HepG2 (cell line): ENCODE measurements around the gene SOX13.

Source experiments
- CHD2 ChIP-seq: IDR thresholded peaks from 2 replicates; pipeline ENCODE4 v1.6.1; 2011; ENCODE audit warnings: low read depth, low read length, improper control_type of control experiment
- CHD4 ChIP-seq: fragments of 200-600 bp; sonication (generic); IDR thresholded peaks from 2 replicates; pipeline ENCODE4 v1.7.0; 2017; ENCODE audit warnings: mild to moderate bottlenecking, low read length, borderline replicate concordance
- CTCF ChIP-seq: sonication (generic); formaldehyde crosslinking; IDR thresholded peaks from 2 replicates; pipeline ENCODE4 v1.5.0; 2020; ENCODE audit warnings: mild to moderate bottlenecking, missing genetic modification reagents, moderate library complexity
- KLF15 ChIP-seq: sonication (generic); formaldehyde crosslinking; IDR thresholded peaks from 2 replicates; pipeline ENCODE4 v1.8.1; 2023; ENCODE audit warnings: borderline replicate concordance, mild to moderate bottlenecking, inconsistent platforms, missing genetic modification reagents, mixed read lengths
- MTA3 ChIP-seq: sonication (generic); formaldehyde crosslinking; IDR thresholded peaks from 2 replicates; pipeline ENCODE4 v1.4.0; 2020; ENCODE audit warnings: missing genetic modification reagents
- MXI1 ChIP-seq: IDR thresholded peaks from 3 replicates; pipeline ENCODE4 v1.6.1; 2012; ENCODE audit warnings: low read depth, low read length, inconsistent platforms, borderline replicate concordance
- ZBTB33 ChIP-seq: sonication (generic); formaldehyde crosslinking; IDR thresholded peaks from 2 replicates; pipeline ENCODE4 v1.4.0; 2020; ENCODE audit warnings: missing genetic modification reagents
- ZFP41 ChIP-seq: sonication (generic); formaldehyde crosslinking; IDR thresholded peaks from 2 replicates; pipeline ENCODE4 v1.4.0; 2020; ENCODE audit warnings: mild to moderate bottlenecking, missing genetic modification reagents, borderline replicate concordance
- ZNF326 ChIP-seq: sonication (generic); formaldehyde crosslinking; IDR thresholded peaks from 2 replicates; pipeline ENCODE4 v1.4.0; 2020; ENCODE audit warnings: missing genetic modification reagents, borderline replicate concordance
- ZNF484 ChIP-seq: sonication (generic); formaldehyde crosslinking; IDR thresholded peaks from 2 replicates; pipeline ENCODE4 v1.5.1; 2020; ENCODE audit warnings: mild to moderate bottlenecking, low read depth, missing genetic modification reagents, borderline replicate concordance
- ZNF567 ChIP-seq: sonication (generic); formaldehyde crosslinking; IDR thresholded peaks from 2 replicates; pipeline ENCODE4 v1.8.1; 2023; ENCODE audit warnings: mild to moderate bottlenecking, missing genetic modification reagents, borderline replicate concordance
- ZNF674 ChIP-seq: sonication (generic); formaldehyde crosslinking; IDR thresholded peaks from 2 replicates; pipeline ENCODE4 v1.5.0; 2020; ENCODE audit warnings: low read depth, mild to moderate bottlenecking, missing genetic modification reagents
- ZNF839 ChIP-seq: sonication (generic); formaldehyde crosslinking; IDR thresholded peaks from 2 replicates; pipeline ENCODE4 v1.4.0; 2020; ENCODE audit warnings: missing genetic modification reagents, mild to moderate bottlenecking, borderline replicate concordance

- TF ChIP-seq ZNF326 (no peak), CTCF (no peak), ZNF674 (CRISPR knock-in tag) (no peak), MTA3 (CRISPR knock-in tag) (no peak), CHD4 (no peak), MXI1 (no peak), CHD2 (no peak), KLF15 (CRISPR knock-in tag) (no peak), ZBTB33 (no peak), ZNF484 (CRISPR knock-in tag) (no peak), ZNF839 (CRISPR knock-in tag) (no peak), ZNF567 (no peak), ZFP41 (no peak)
Observed at GRCh38 chr1:204069887-204070286, 3.0 kb upstream of the SOX13 start.
